ENCODE results near the gene PITPNC1.
"Not testable (repeated sequence)": the region's sequence is repeated elsewhere in the genome, so short reads cannot be mapped to it uniquely, and the experiment has no call there.

PITPNC1 gene

DNA sequence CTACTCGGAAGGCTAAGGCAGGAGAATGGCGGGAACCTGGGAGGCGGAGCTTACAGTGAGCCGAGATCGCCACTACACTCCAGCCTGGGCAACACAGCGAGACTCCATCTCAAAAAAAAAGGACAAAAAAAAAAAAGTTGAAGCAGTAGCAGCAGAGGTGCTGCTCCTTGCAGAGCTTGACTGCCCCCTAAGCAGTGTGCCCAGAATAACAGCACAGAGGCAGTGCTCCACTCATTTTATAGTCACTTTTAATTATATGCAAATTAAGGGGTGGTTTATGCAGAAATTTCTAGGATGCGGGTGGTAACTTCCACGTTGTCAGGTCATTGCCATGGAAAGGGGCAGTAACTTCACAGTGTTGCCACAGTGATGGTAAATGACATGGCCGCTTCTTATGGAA is 286.4 kb downstream of the PITPNC1 start:
- DNase-seq: no peak

DNA sequence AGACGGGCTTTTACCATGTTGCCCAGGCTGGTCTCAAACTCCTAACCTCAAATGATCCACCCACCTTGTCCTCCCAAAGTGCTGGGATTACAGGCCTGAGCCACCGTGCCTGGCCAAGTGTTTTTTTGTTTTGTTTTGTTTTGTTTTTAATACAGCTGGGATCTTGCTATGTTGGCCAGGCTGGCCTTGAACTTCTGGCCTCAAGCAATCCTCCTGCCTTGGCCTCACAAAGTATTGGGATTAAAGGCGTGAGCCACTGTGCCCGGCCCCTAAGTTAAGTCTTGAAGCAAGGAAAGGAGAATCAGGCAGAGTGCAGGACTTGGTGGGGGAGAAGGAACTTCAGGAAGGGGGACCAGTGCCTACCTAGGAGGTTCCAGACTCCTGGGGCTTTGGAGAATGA is 288.9 kb downstream of the PITPNC1 start:
- DNase-seq: no peak

DNA sequence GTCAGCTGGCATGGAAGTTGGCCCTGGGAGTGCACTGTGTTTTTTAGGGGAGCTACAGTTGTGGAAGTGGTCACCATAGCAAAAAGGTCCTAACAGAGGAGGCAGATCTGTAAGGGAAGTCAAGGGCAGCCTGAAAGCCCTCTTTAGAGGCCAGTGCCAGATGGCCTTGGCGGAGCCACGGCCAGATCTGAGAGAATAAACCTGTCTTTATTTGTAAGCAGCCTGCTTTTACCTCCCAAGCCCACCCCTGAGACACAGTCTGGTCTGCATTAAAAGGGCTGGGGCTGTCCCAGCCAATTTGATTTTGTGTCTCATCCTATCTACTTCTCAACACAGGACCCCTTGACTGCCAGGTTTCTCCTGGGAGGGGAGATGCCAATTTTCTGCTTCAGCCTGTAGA is 289.6 kb downstream of the PITPNC1 start:
- no peak for DNase-seq

DNA sequence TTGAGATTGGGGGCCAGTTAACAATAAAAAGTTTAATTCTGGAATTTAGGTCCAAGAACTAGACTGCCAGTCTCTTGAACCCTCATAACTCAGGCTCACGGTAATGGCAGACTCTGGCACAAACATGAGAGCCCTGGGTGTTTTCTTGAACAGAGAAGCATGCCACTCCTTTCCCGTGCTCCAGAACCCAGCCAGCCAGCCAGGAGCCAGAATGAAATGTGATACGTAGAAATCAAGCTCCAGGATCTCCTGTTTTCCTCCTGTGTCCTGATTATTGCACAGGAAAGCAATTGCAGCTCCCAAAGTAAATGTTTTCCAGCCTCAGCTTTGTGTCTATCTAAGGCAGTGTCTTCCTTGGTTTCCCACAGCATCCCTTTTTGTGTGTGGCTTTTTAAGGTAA is 294.4 kb downstream of the PITPNC1 start:
- no peak for DNase-seq

DNA sequence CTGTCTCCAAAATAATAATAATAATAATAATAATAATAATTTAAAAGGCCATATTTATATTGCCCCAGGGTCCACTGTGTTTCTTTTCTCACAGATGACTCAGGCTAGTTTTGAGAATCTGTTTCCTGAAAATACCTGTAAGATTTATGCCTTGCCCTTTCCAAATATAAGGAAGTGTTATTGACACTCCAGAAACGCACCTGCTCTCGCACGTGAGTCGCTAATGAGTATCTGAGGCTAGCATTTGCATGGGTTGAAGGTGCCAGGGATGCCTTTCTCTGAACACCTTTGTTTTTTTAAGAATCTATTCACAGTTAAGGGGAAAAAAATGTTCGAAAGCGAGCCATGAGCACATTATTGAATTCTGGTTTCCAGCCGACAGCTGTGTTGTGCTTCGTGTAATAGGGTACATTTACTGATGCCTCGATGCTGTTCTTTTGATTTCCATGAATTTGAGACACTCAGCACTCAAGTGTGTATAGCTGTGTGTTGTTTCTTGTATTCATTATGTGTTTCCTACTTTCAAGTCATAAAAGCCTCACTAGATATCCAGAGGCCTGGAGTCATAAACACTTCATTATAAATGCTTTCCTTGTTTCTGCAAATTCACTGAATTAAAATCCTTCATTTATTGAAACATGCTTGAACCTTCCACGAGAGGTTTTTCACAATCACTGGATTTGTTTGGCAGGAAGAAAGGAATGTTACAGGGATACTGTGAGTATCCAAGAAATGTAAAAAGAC is 295.7 kb downstream of the PITPNC1 start:
- DNase-seq: no peak

DNA sequence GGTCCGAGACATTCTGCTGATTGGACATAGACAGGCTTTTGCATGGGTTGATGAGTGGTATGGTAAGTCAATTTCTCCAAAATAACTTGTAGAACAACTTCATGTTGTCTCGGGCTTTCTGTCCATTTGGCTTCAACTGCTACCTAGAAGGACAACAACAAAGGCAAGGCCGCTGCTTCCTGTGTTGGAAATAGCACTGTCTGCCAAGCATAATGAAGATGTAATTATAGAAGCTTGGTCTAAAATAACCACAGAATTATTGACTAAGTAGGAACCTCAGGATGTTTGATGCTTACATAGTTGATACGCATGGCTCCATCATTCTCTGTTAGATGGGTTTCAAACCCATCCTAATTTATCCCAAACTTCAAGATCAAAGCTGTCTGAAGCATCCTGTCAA is 298.4 kb downstream of the PITPNC1 start:
- no peak for DNase-seq

DNA sequence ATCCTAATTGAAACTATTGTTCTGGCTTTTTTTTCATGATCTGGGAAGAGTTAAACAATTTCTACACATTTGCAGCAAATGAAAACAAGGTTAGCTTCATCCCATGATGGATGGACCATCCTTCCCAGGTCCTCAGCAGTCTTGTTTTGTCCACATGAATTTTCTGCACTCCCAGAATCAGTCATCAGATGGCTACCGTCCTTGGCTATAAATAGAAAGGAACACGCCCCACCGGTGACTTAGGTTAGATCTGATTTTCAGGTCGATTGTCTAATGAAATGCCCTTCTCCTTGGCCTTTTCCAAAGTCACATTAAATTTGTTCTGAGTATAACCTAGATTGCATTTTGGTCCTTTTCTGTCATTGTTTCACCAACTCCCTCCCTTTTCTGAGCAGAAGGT is 299.2 kb downstream of the PITPNC1 start:
- DNase-seq: no peak

DNA sequence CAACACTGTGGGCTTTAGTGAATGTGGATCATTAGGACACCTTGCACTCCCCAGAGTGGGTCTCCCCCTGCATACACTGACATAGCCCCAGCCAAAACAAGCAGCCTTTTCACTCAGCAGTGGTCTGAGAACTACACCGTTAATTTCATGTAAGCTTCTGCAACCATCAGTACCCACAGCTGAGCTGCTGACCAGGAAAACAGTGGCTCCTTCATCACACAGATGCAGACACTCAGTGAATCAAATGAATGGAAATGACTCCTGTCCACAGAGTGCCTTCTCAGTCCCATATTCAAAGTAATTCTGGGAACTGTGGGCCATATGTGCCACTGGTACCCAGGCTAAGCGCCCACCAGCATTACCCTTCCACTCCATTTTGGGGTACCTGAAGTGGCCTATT is 301.3 kb downstream of the PITPNC1 start:
- no peak for DNase-seq

DNA sequence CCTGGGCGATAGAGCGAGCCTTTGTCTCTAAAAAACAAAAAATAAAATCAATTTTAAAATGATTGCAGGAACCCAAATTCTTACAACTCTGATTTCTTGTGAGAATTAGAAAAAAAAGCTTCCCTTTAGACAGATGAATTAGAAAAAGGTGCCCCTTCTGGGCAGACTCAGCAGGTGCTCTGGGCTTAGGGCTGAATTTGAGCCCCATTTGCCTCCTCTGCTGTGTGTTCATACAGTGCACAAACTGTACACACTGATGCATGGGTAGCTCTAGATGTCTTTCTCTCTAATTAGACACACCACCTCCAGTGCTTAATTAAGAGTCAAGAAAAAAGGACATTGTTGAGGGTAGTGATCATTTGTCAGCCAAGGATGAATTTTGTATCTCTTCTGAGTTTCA is 302.1 kb downstream of the PITPNC1 start:
- DNase-seq: no peak

DNA sequence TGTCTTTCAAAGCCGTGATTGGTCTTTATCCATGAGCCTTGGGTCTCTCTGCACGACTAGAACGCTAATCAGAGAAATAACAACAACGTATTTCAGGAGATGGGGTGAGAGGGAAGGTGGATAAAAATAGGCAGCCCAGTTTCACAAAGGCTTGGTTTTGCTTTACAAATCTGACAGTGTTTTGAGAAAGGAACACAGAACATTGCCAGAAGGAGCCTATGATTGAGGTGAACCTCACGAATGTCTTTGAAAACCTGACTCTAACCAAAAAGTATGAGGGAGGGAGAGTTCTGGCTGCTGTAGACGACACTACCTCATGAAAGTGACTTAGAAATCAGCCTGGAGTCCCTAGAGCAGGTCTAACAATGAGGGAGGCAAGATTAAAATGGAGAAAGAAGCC is 302.6 kb downstream of the PITPNC1 start:
- DNase-seq: no peak

DNA sequence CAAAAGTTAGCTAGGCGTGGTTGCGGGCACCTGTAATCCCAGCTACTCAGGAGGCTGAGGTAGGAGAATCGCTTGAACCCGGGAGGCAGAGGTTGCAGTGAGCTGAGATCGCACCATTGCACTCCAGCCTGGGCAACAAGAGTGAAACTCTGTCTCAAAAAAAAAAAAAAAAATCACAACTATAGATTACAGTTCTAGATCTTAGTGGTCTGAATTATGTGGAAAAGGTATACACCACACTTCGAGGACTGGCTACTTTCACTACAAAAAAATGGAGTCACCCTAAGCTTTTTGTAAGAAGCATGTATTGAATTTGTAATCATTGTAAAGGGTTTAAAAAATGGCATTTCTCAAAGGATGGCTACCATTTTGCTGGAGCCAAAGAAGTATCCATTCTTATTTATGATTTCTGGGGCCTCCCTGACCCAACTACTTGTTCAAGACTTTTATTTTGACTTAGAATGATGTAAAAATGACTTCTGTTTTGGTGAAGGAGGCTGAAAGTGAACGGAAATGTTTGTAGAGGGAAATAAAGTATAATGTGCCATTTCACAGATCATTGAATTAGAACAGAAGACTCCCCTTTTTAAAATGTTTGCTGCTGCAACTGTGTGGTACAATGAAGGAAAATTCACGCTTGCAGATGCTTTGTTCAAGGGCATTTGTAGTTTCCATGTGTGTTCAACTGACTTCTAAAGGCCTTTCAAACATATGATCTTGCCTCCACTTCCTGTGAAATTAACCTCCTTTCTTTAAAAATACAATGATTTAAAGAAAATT is 303.6 kb downstream of the PITPNC1 start:
- no peak for DNase-seq

DNA sequence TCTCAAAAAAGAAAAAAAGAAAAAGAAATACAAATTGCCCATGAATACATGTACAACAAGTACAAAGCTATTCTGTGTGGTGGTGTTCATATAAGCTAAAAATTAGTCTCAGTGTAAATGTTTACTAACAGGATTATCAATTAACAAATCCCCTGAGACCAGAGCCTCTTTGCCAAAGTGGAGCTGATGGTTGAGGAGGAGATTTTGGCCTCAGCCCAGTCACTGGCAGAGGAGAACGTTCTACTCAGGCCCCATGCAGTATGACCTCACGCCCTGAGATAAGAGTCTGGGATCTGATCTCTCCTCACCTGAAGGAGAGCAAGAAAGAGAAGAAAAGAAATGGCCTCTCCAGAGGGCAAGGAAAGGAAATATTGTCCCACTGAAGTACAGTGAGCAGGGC is 305.1 kb downstream of the PITPNC1 start:
- no peak for DNase-seq

DNA sequence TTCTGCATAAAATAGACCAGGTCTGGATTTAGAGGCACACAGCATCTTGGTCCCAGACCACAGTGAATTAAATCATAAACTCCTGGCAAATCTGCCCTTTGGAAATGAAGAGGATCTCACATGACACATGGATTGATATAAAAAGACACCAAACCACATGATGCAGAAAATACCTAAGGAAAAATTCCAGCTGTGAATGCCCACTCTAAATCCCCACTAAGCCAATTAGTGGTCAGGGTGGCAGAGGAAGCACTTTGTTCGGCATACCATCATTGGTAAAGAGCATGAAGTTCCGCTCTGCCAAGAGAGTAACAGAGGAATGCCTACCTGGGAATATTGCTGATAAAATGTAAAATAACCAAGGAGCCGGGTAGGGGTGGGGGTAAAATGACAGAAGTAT is 308.3 kb downstream of the PITPNC1 start:
- no peak for DNase-seq

DNA sequence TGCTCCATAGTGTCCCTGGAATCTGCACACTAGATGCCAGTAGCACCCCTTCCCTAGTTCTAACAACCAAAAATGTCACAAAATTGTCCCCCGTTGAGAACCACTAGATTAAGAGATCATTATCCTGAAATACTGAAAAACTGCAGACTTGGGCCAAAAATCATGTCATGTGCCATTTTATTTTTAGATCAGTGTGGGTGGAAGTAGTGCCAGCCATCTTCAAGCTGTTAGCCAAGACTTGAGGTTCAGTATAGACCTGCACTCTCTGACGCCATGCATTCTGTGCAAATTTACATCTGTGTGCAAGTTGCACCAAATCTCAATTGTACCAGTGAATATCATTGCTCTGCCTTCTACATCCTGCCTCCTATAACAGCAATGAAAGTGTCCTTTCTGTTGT is 309.2 kb downstream of the PITPNC1 start:
- DNase-seq: no peak

DNA sequence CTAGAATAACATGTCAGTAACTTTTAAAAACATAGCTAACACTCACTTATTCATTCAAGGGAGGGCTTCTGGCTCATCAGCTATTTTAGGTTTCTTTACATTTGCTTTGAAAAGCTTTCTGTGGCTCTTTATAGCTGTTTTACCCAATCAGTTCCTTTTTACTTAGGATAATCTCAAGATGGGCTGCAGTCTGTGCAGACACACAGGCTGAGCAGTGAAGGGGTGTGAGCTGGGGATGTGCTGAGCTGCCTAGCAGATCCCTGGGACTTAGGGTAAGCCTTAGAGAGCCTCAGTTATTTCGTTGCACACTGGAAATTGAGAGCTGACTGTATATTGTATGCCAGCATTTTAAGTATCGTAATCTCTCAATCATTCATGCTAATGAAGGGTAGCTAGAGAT is 310.4 kb downstream of the PITPNC1 start:
- no peak for DNase-seq

DNA sequence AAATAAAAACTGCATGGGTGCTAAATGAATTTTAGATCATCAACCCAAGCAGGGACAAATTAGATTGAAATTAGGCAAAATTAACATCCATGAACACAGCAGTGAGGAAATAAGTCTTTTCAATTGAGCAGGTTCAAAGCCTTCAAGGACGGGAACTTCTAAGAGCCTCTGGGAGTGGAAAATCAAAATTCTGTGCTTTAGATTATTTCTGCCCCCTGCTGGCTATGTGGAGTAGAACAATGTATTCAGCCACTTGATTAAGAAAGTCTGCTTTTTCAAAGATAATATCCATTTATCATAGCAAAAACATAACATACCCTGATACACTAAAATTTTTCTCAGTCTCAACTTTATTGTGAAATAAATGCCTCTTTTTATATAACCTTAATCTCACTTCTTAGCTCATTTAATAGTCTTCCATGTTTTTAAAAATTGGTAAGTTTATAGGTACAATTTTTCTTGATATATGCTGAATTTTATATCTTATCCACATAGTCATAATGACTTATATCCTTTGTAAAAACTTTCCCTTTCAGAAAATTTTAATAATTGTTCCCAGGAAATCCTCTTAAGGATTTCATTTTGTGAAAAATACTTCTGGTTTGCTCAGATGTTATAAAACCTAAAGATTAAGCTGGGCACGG is 312.6 kb downstream of the PITPNC1 start:
- DNase-seq: no peak

DNA sequence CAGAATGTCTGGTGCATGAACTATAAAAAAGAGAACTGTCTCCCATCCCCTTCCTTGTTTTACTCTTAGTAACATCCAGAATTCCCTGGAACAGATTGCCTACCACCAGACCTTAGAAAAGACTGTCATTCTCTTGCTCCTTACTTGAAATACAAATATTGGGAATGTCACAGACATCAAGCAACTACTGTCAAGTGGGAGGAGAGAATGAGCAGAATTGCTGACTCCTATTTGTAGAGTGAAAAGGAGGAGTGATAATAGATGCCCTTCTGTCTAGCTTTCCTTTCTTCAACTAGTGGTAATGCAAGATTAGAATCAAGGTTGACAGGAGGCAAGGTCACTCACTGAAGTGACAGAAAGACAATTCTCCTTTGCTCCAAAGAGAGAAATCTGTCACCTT is 316.7 kb downstream of the PITPNC1 start:
- DNase-seq: no peak

DNA sequence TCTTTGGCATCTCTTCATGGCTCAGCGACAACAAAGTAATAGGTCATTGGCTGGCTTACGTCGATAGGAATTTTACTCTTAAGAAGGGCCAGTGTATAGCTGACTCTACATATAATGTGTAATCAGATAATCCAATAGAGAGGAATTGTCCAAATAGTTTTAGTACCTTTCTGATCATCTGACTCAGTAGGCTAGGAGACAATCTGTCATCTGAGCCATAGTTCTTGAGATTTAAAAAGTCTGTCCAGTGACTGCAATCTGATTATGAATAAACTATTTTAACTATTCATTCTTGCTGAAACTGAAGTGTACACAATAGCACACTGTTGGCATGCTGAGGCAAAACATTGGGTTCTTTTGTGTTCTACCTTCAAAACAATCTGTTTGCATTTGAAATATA is 319.3 kb downstream of the PITPNC1 start:
- no peak for DNase-seq

DNA sequence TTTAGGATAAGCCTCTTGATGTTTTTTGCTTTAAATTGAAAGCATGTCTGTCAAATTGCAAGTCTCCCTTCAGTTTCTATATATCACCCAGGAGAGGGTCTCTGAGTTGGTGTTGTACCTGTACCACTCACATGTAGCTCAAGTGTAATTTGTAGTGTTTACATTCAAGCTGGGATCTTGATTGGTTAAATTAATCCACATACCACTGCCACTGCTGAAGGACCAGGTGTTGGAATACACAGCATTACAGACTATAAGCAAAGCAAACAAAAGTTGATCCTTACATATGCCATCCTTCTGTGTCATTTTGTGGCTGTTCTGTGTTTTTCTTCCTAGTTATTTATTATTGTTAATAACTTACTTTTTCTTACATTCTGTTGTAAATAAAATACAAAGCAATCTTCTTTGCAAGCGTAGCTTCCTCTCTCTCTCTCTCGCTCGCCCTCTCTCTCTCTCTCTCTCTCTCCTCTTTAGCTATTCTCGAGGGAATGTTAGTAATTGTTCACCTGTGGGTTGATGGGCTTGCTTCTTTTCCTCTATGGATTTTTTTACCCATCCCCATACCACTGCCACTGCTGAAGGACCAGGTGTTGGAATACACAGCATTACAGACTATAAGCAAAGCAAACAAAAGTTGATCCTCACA is 319.9 kb downstream of the PITPNC1 start:
- no peak for DNase-seq

DNA sequence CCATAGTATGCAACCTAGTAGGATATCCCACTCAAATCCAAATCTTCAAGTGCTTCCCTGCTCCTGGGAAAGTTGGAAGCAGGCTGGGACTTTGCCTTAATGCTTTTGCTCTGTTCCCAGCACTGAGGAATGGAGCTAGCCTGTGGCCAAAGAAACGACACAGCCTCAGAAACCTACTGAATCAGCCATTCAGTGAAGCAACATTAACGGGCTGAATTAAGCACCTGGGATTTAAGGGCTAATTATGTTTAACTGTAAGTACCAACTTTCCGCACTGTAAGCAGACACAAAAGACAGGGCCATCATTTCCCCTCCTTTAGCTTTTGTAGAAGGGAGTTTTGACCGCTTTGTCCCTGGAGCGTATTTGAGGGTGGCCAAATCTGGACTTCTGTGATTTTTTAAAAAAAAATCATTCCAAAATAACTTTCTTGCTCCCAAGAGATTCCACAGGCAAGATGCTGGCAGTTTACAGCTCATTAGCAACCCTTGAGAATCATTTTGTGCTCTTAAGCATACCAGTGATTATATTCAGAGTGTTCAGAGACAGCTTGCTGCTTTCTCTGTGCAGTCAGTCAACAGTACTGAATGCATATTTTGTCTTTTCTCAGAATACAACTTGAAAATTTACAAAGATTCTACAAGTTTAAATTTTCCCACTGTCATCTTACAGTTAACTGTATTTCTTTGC is 323.1 kb downstream of the PITPNC1 start:
- no peak for DNase-seq

DNA sequence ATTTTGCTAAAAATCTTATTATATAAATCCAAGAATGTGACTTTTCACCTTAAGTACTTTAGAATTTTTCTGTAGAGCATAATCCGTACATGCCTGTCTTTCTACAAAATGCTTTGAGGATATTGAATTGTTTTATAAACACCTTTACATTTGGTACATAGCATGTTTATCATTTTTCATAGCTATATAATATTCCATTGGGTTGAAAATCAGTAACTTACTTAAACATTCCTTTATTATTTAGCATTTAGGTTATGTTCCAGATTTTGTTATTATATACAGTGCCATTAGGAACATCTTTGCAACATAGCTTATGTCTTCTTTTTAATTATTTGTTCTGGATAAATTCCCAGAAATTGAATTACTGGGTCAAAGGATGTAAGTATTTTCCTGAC is 323.6 kb downstream of the PITPNC1 start:
- no peak for DNase-seq

DNA sequence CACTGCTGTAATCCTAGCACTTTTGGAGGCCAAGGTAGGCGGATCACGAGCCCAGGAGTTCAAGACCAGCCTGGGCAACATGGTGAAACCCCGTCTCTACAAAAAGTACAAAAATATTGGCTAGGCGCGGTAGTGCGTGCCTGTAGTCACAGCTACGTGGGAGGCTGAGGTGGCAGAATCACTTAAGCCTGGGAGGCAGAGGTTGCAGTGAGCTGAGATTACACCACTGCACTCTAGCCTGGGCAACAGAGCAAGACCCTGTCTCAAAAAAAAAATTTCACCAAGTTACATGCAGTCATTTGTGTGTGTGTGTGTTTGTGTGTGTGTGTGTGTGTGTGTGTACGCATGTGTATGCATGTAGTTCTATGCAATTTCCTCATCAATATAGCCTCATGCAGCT is 325.8 kb downstream of the PITPNC1 start:
- DNase-seq: not testable (repeated sequence)

DNA sequence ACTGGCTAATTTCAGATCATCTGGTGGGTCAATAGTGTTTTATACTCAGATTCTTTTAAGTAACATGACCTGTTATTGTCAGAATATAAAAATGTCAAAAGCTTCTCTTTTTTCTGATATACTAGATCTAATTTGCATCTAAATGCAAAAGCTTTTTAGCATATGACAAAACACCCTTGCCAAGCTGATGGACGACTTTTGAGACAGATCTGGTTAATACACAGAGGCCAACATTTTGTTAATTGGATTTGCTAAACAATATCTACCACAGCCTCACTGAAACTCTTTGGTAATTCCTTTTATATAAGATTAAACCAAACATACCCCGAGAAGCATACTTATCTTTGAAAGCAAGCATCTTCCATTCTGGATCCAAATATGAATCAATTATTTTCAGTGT is 330.4 kb downstream of the PITPNC1 start:
- DNase-seq: no peak

Measured in NK-92 treated with Interleukin-12 subunit alpha and Interleukin-12 subunit beta, amount 100 ng/mL, for 24 hours (cell line).